SJCRH30 (cell line): ENCODE measurements around the gene RFX3. TPM values are rescaled to one million over a fixed set of nuclear protein-coding genes. Genes with fewer than 3 reads are reported as not detected.

Experiments
- DNase-seq, 2 experiments: peaks; one replicate each; pipeline ENCODE4 v3.0.0-alpha.2; 2015 to 2020
- H3K27ac ChIP-seq: fragments of 250-450 bp; sonication (Bioruptor Pico); 2 replicates; pipeline ENCODE4 v1.5.1; 2020; ENCODE audit warnings: mild to moderate bottlenecking, moderate library complexity
- H3K27me3 ChIP-seq: fragments of 250-450 bp; sonication (Bioruptor Pico); 2 replicates; pipeline ENCODE4 v1.5.1; 2020; ENCODE audit warnings: mild to moderate bottlenecking, moderate library complexity
- H3K36me3 ChIP-seq: fragments of 250-450 bp; sonication (Bioruptor Pico); 2 replicates; pipeline ENCODE4 v1.5.1; 2020; ENCODE audit warnings: mild to moderate bottlenecking, moderate library complexity
- H3K4me1 ChIP-seq: fragments of 250-450 bp; sonication (Bioruptor Pico); 2 replicates; pipeline ENCODE4 v1.5.1; 2020; ENCODE audit warnings: mild to moderate bottlenecking, moderate library complexity
- H3K4me3 ChIP-seq: fragments of 250-450 bp; sonication (Bioruptor Pico); 2 replicates; pipeline ENCODE4 v1.5.1; 2020; ENCODE audit warnings: mild to moderate bottlenecking, moderate library complexity
- H3K9me3 ChIP-seq: fragments of 250-450 bp; sonication (Bioruptor Pico); replicated peaks from 2 replicates; pipeline ENCODE4 v1.5.1; 2020; ENCODE audit warnings: mild to moderate bottlenecking, moderate library complexity
- total RNA-seq: library from RNA; depleted of rRNA; stranded (reverse); fragments of >200 nt; shearing (Covaris generic); gene quantifications from 2 replicates; pipeline ENCODE4 v1.2.3, GENCODE V29; 2014; rRNA removed

Gene RFX3
- 2.7 and 5.1 TPM in 2 replicates for total RNA-seq

DNA sequence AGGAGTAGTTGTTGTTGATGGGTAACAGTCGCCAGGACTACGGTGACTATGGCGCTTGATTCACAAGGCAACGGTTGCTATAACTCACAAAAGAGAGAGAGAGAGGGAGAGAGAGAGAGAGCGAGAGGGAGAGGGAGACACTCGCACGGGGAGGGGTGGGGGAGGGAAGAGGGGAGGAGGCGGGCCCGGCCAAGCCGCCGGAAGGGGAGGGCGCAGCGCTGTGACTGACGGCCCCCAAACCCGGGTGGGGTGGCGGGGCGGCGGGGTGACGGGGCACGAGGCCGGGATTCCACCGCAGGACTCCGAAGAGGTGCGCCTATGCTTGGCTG, at the start of gene RFX3:
Gene RFX3, minus strand, starts transcription at position 166 of the 329 bp plus-strand sequence. CDS start 130,413 bp downstream, outside the sequence.
- peak within 1 kb of the TSS; percentile 100 for H3K27ac ChIP-seq
- H3K9me3 ChIP-seq: no peaks in the 10 kb centered on the region
- H3K4me1 ChIP-seq: peaks cover 13% of the 10 kb centered on the region; the same call in 1 of the 2 replicates
- peak within 1 kb of the TSS; percentile 93 for H3K4me3 ChIP-seq
- no peaks in the 10 kb centered on the region for H3K27me3 ChIP-seq
- H3K36me3 ChIP-seq: no peaks in the 10 kb centered on the region
- DNase-seq: peak; percentile 89 to 91

DNA sequence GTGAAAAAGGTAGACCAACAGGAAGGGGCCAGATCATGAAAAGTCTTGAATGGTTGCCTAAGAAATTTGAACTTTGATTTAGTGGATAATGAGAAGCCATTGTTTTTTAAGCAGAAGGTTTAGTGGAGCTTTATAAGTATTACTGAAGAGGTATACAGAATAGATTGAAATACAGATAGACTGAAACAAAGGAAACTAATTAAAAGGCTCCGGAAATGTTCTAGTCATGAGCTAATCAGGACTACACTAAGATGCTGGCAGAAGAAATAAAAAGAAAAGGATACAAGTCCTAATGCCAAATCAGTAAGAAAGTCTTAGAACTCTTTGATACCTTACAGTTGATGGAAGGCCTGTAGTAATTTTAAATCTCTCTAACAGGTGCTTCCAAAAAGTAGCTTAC, 45.7 kb upstream of the RFX3 start:
- Histone ChIP-seq H3K36me3 (no peaks in the 10 kb centered on the region), H3K27me3 (no peaks in the 10 kb centered on the region), H3K4me3 (no peak overlapping the region), H3K4me1 (no peaks in the 10 kb centered on the region), H3K9me3 (no peaks in the 10 kb centered on the region), H3K27ac (no peak overlapping the region)
- DNase-seq: no peak

DNA sequence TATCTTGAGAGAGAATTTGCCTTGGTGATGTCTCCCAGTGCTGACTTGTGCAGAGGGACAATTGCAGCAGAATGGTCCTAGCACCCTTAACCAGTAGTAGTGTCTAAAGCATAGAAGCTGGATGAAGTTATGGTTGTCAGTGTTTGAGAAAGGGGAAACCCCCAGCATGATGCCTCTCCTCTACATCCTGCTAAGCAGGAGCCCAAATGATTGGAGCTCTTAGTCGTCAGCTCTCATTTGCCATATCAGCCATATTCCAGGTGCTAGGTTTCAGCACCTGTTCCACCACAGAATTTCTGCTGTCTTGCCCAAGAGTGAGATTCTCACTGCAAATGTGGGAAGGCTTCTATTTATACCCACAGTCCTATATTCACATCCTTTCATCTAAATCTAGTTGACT, 43.7 kb upstream of the RFX3 start:
- H3K4me1 ChIP-seq: no peaks in the 10 kb centered on the region
- H3K4me3 ChIP-seq: no peak overlapping the region
- H3K9me3 ChIP-seq: no peaks in the 10 kb centered on the region
- H3K27ac ChIP-seq: no peak overlapping the region
- DNase-seq: no peak
- no peaks in the 10 kb centered on the region for H3K36me3 ChIP-seq
- H3K27me3 ChIP-seq: no peaks in the 10 kb centered on the region

DNA sequence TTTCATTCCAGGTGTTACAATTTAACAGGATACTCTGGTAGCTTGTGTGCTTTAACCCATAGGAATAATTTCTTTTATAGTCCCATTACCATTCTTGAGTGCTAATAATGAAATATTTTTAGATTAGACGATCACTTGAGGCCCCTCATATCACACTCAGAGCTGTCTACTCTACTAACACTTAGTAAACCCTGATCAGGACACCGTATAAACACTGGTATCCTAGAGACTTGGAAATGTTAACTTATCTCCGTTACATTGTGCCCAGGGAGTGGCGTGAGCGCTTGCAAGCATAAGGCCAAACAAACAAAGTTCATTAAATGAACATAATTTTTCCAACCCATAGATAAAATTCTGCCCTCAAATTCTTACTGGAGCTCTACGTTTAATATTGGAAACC, 42.2 kb upstream of the RFX3 start:
- no peaks in the 10 kb centered on the region for H3K9me3 ChIP-seq
- no peaks in the 10 kb centered on the region for H3K4me1 ChIP-seq
- no peaks in the 10 kb centered on the region for H3K36me3 ChIP-seq

DNA sequence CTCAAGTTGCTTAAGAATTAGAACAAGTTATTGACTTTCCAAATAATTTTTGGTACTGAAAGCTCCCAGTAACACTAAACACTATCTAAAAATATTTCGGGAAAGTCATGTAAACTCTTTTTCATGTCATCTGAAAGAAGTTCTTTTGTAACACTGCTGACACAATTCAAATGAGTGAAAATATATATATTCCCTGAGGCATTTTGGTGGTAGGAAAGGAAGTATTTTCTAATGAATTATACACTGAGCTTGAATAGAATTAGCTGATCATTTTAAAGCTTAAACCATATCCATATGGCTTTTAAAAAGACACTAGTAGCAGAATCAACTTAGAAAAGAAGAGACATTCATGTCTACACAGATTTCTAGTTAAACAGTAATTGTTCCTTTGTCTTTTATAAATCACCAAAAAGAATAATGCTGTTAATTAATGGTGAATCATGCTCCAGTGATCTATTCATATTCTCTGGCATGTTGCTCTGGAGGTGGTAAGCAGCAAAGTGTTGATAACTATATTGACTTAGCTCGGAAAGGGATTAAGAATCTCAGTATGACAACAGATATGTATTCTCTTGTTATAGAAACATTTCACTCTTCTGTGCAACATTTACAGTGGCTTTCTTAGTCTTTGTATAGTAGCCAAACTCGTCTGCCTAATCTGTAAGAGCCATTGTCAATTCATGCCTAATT, 27.4 kb upstream of the RFX3 start:
- no peaks in the 10 kb centered on the region for H3K36me3 ChIP-seq
- no peaks in the 10 kb centered on the region for H3K9me3 ChIP-seq
- no peaks in the 10 kb centered on the region for H3K27me3 ChIP-seq
- no peak overlapping the region for H3K4me3 ChIP-seq
- no peaks in the 10 kb centered on the region for H3K4me1 ChIP-seq
- no peak for DNase-seq
- H3K27ac ChIP-seq: no peak overlapping the region

More for the DNA sequence above, 42.2 kb upstream of the RFX3 start:
- DNase-seq: no peak
- Histone ChIP-seq H3K4me3 (no peak overlapping the region), H3K27ac (no peak overlapping the region), H3K27me3 (no peaks in the 10 kb centered on the region)

DNA sequence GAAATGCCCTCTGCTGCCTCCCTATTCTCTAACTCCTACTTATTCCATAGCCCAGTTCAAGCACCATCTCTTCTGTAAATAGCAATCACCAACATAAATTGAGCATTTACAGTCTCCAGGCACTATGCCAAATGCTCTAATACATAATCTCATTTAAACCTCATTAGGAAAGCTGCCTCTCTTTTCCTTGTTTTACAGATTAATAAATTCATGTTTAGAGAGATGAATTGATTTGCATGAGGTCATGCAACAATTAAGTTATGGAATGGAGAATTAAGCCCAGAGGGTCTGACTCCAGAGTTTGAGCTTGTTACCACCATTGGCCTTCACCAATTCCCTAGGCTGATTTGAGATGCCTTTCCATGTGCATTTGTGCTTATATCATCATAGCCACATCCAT, 23.4 kb upstream of the RFX3 start:
- Histone ChIP-seq H3K27ac (no peak overlapping the region), H3K9me3 (no peaks in the 10 kb centered on the region), H3K27me3 (no peaks in the 10 kb centered on the region), H3K4me1 (no peaks in the 10 kb centered on the region), H3K4me3 (no peak overlapping the region), H3K36me3 (no peaks in the 10 kb centered on the region)
- no peak for DNase-seq

DNA sequence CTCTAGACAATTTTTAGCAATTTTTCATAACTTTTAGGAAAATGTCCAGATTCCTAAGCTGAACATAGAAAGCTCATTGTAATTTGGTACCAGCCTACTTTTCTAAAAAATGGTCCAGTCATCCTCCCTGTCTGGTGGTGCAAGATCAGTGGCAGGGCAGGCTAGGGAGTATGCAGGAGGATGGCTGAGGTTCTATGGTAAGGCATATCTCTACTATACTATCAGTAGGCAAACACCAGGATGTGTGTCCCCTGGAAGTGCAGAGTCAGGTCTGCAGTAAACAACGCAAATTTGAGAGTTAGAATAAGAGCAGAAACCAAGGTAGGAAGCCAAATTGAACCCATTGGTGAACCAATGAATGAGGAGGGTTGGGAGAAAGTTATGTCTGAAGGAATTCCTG, 22.8 kb upstream of the RFX3 start:
- Histone ChIP-seq H3K27me3 (no peaks in the 10 kb centered on the region), H3K9me3 (no peaks in the 10 kb centered on the region), H3K4me1 (no peaks in the 10 kb centered on the region), H3K36me3 (no peaks in the 10 kb centered on the region), H3K27ac (no peak overlapping the region), H3K4me3 (no peak overlapping the region)
- no peak for DNase-seq

DNA sequence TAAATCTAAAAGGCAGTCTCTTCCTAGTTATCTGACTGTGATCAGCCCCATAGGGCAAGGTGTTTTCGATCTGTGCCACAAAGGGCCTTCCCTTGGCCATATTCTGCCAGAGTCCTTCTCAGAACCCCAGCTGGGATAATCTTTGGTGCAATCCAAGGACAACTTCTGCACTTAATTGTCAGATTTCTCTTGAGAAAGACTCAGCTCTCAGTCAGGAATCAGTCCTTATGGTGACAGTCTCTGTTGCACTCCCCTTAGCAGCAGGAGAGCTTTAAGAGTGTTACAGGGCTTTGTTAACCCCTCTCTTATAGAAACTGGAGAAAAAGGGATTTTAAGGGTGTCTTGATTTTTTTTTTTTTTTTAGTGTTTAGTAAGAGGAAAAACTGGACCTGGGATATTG, 15.4 kb upstream of the RFX3 start:
- Histone ChIP-seq H3K4me3 (no peak overlapping the region), H3K36me3 (no peaks in the 10 kb centered on the region), H3K9me3 (no peaks in the 10 kb centered on the region; the same call in 1 of the 2 replicates), H3K27me3 (no peaks in the 10 kb centered on the region), H3K4me1 (no peaks in the 10 kb centered on the region), H3K27ac (no peak overlapping the region)
- no peak for DNase-seq

DNA sequence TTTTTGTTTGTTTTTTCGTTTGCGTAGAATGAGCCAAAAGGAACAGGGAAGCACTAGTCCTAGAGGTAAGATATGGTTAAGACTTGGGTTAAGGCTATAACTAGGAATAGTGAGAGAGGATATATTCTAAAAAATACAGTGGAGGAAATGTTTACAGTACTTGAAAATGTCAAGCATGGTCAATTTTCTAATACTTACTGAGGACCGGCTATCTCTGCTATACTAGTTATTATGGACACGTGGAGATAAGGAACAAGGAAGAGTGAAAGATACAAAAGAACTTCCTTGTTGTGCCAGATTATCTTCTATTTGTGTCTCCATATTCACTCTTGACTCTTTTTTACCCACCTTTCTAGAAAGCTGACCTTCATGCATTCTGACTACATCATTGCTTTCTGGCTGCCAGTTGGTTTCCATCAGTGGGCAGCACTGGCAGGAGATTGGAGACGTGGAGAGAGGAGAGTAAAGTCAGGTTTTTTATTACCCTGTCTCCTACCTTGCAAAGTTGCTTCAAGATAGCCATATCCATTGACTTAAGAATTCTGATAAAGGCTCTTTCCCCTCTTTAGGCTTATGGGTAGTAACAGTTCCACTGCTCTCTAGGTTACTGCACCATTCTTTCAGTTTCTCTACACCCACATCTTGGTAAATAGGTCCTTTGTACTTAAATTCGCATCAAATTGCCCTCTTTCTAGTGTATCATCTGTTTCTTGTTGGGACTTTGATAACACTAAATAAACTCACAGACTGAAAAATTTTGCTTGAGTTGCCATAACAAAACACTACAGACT, 9.0 kb upstream of the RFX3 start:
- Histone ChIP-seq H3K9me3 (no peaks in the 10 kb centered on the region), H3K27me3 (no peaks in the 10 kb centered on the region), H3K36me3 (no peaks in the 10 kb centered on the region), H3K4me3 (no peak overlapping the region), H3K27ac (no peak overlapping the region), H3K4me1 (no peaks in the 10 kb centered on the region)
- no peak for DNase-seq

DNA sequence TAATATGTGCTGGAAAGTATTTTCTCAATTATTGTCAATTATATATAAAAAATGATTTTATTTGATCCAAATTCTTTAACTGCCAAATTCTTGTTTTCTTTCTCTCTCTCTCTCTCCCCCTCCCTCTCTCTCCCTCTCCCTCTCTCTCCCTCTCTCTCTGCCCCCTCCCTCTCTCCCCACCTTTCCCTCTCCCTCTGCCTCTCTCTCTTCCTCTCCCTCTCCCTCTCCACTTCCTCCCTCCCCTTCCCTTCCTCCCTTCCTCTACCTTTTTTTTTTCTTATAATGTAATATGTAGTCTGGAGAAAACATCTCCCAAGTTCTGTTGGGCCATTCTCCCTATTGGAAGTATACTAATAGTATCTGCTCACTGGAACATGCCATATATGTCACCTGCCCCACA, 6.4 kb upstream of the RFX3 start:
- no peak for DNase-seq

DNA sequence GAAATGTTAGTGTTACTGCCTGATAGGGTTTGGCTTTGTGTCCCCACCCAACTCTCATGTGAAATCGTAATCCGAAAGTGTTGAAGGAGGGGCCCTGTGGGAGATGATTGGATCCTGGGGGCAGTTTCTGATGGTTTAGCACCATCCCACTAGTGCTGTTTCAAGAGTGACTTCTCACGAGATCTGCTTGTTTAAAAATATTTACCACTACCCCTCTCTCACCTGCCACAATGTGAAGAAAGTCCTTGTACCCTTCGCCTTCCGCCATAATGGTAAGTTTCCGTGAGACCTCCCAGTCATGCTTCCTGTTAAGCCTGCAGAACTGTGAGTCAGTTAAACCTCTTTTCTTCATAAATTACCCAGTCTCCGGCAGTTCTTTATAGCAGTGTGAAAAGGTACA, 2.6 kb upstream of the RFX3 start:
- Histone ChIP-seq H3K4me1 (peaks cover 11% of the 10 kb centered on the region; the same call in 1 of the 2 replicates), H3K36me3 (no peaks in the 10 kb centered on the region), H3K27me3 (no peaks in the 10 kb centered on the region), H3K27ac (no peak overlapping the region), H3K9me3 (no peaks in the 10 kb centered on the region), H3K4me3 (no peak overlapping the region)
- DNase-seq: no peak

More for the DNA sequence above, 6.4 kb upstream of the RFX3 start:
- Histone ChIP-seq H3K4me3 (no peak overlapping the region), H3K27me3 (no peaks in the 10 kb centered on the region), H3K27ac (no peak overlapping the region), H3K36me3 (no peaks in the 10 kb centered on the region), H3K9me3 (no peaks in the 10 kb centered on the region), H3K4me1 (peaks cover 6% of the 10 kb centered on the region; the same call in 1 of the 2 replicates)

DNA sequence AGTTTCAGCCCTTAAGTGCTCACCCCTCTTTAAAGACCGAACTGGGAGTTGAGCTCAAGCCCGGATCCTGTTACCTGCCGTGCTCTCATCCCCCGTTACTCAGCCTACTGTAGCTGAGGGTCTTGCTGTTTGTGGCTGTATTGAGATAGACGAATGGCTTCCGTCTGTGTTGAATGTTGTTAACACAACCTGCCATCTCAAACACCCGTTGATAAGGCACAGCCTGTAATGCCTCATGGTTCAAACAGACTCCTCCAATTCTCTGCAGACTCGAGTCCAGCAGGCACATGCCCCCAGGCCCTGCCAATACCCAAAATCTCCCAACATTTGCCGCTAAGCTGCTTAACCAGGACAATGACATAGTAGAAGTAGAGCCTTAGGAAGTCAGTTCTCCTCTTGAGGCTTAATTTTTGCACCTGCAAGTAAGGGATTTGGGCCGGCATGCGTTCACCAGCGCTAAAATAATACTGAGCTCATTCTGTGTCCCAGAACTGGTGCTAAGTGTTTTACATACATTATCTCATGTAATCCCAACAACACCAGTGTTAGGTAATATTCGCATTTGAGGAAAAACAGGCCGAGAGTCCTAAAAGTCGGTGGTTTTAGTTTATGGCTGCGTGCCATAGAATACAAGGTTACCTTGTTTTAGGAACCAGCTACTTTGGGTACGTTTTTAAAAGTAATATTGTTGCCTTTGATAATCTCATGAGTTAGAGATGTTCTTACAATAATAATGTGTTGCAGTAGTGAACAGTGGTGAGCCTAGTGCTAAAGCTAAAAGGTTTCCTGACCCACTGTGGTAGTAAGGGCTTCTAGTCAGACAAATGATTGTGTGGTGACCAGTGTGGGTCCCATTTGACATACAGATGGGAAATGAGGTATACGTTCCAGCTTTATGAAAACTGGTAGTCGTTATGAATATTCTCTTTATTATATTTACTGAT, 1.5 kb upstream of the RFX3 start:
- DNase-seq: peak; percentile 11 to 49
- H3K36me3 ChIP-seq: no peaks in the 10 kb centered on the region

DNA sequence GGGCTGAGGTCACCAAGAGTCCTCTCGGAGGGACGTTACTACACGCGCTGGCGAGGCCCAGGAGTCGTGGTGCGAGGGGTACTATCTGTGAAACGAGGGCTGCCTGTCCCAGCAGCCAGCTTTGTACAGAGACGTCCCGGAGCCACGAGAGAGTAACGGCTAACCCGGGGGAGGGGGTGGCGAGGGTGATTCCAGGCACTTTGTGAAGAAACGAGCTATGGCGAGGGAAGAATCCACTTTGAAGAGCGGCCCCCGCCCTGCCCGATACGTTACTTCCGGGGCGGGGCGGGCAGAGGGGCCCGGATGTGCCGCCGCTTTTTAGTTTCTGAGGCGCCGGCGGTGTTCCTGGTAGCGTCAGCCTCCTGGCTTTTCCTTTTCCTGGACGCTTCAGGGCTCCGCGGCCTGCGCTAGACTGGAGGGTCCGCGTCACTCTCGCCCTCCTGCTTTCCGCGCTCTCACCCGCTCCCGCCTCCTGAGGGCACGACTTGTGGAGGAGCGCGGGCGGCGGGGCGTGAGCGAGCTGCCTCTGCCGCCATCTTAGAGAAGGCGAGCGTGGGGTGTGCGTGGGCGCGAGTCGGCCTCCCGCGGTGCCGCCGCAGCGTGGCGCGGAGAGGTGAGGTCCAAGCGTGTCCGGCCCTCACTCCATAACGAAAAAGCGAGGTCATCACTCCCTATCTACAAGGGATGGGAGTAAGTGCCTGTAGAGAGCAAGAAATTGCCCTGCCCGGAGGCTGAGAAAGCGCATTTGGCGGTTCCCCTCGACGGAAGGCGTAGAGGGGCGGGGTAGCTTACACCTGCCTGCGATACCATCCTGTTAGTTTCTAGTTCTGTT, 580 bp upstream of the RFX3 start:
- H3K36me3 ChIP-seq: no peaks in the 10 kb centered on the region
- peak overlapping the region; percentile 93 for H3K4me3 ChIP-seq
- DNase-seq: peak; percentile 81 to 87
- no peaks in the 10 kb centered on the region for H3K27me3 ChIP-seq
- no peaks in the 10 kb centered on the region for H3K9me3 ChIP-seq
- peaks cover 13% of the 10 kb centered on the region; the same call in 1 of the 2 replicates for H3K4me1 ChIP-seq
- H3K27ac ChIP-seq: peak overlapping the region; percentile 100

More for the DNA sequence above, 1.5 kb upstream of the RFX3 start:
- peak overlapping the region; percentile 93 for H3K4me3 ChIP-seq
- peaks cover 11% of the 10 kb centered on the region; the same call in 1 of the 2 replicates for H3K4me1 ChIP-seq
- H3K9me3 ChIP-seq: no peaks in the 10 kb centered on the region
- peak overlapping the region; percentile 100 for H3K27ac ChIP-seq
- H3K27me3 ChIP-seq: no peaks in the 10 kb centered on the region
